Activated T-cell treated with anti-CD3 and anti-CD28 coated beads, Interleukin-2, amount 50 U/mL, for 24 hours (primary cell): Measurements from ENCODE around the gene FADS3.
A peak's percentile ranks its signal among the peaks of the same experiment; 100 is the strongest.

ENCODE experiments used
- DNase-seq: peaks from one replicate; pipeline ENCODE4 v3.0.0-alpha.2; 2020
- H3K27ac Mint-ChIP-seq: 2 replicates; pipeline ENCODE4 v1.8.0; 2020; ENCODE audit warnings: mild to moderate bottlenecking, mixed read lengths
- H3K27me3 Mint-ChIP-seq: 2 replicates; pipeline ENCODE4 v1.8.0; 2020; ENCODE audit warnings: mixed read lengths
- H3K36me3 Mint-ChIP-seq: 2 replicates; pipeline ENCODE4 v1.8.0; 2020; ENCODE audit warnings: low read depth, mixed read lengths
- H3K4me1 Mint-ChIP-seq: 2 replicates; pipeline ENCODE4 v1.8.0; 2020; ENCODE audit warnings: low read depth, mixed read lengths
- H3K4me3 Mint-ChIP-seq: 2 replicates; pipeline ENCODE4 v1.8.0; 2020; ENCODE audit warnings: mild to moderate bottlenecking, moderate library complexity, mixed read lengths
- H3K9me3 Mint-ChIP-seq: 2 replicates; pipeline ENCODE4 v1.8.0; 2020; ENCODE audit warnings: mixed read lengths

The FADS3 gene

GRCh38 chr11:61827571-61828378 lies 63.6 kb downstream of the FADS3 start, which contains the start of gene FADS2:
TSS of gene FADS2 (plus strand) at chr11:61828300. CDS start at chr11:61828391, 91 bp downstream.
- peaks cover 1% of the 10 kb centered on the region for H3K36me3 Mint-ChIP-seq
- peak within 1 kb of the TSS; percentile 78 for H3K27ac Mint-ChIP-seq
- peak; percentile 77 for DNase-seq
- H3K4me1 Mint-ChIP-seq = peaks cover 20% of the 10 kb centered on the region
- H3K9me3 Mint-ChIP-seq = no peaks in the 10 kb centered on the region
- peak within 1 kb of the TSS; percentile 84 for H3K4me3 Mint-ChIP-seq
- H3K27me3 Mint-ChIP-seq = peaks cover 53% of the 10 kb centered on the region

DNA sequence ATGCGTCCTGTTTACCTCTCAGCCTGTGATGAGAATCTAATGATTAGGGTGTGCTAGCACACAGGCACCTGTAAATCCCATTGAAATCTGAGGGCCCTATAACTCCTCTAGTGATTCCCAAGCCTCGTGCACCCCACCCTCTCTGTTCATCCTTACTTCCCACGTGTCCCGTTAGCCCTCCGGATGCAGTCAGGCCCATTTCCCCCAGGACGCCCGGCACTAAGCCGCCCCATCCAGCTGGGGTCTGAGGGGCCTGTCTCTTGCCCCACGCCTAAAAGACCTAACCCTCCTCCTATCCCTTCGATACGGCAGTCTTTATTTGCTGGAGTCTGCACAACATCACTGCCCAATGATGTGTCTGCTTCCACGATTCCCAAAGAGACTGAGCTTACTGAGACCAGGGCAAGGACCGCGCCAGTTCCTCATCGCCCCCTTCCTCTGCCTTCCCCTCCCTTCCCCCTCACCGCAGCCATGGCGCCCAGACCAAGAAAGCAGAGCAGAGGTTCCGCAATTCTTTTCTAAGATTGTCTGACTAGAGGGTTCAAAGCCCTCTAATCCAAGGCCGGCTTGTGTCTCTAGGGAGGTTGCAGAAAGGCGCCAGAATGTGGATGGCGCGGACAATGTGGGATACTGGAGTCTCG lies 64.3 kb downstream of the FADS3 start:
- Mint-ChIP-seq H3K27me3 (peaks cover 53% of the 10 kb centered on the region), H3K27ac (peak overlapping the region; percentile 55), H3K4me1 (peaks cover 20% of the 10 kb centered on the region), H3K4me3 (peak overlapping the region; percentile 84), H3K9me3 (no peaks in the 10 kb centered on the region), H3K36me3 (peaks cover 1% of the 10 kb centered on the region)
- DNase-seq = no peak
